ENCODE results near the gene RIN3. TPM values are rescaled to one million over a fixed set of nuclear protein-coding genes. Genes with fewer than 3 reads are reported as not detected.

Gene RIN3
- total and polyA plus RNA-seq, 10 of the 15 experiments (the other 5 are each of a cell fraction or from before 2014, with no cell fraction given), result 0.91 to 23.3 (median 6.3) TPM

DNA sequence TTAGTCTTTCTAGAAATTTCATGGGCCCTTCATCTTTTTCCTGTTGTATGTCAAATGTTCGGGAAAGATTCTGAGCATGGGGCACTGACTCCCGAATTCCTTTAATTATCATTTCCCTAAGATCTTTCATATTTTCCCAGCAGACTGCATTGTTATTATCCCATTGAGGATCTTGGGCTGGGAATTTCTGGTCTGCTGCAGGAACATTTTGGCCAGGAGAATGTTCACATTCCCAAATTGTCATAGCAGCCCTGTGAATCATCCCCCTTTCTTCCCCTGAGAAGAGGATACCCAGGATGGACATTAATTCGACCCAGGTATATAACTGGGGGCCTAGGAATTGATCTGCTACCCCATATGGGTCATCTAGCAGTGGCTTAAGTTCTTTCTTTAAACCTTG lies 112.5 kb downstream of the RIN3 start (continued):
- TF ChIP-seq DPF2 (IDR thresholded peaks at IDR 0.05), result no peak
- TF ChIP-seq, protein P1, sequence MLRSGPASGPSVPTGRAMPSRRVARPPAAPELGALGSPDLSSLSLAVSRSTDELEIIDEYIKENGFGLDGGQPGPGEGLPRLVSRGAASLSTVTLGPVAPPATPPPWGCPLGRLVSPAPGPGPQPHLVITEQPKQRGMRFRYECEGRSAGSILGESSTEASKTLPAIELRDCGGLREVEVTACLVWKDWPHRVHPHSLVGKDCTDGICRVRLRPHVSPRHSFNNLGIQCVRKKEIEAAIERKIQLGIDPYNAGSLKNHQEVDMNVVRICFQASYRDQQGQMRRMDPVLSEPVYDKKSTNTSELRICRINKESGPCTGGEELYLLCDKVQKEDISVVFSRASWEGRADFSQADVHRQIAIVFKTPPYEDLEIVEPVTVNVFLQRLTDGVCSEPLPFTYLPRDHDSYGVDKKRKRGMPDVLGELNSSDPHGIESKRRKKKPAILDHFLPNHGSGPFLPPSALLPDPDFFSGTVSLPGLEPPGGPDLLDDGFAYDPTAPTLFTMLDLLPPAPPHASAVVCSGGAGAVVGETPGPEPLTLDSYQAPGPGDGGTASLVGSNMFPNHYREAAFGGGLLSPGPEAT (IDR thresholded peaks at IDR 0.05; ENCODE audit: low read depth), result no peak
- TF ChIP-seq, protein P2, sequence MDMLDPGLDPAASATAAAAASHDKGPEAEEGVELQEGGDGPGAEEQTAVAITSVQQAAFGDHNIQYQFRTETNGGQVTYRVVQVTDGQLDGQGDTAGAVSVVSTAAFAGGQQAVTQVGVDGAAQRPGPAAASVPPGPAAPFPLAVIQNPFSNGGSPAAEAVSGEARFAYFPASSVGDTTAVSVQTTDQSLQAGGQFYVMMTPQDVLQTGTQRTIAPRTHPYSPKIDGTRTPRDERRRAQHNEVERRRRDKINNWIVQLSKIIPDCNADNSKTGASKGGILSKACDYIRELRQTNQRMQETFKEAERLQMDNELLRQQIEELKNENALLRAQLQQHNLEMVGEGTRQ (IDR thresholded peaks at IDR 0.05; ENCODE audit: borderline replicate concordance, low read depth, low read length), result no peak
- no peak for TF ChIP-seq SPI1 (IDR thresholded peaks at IDR 0.05; ENCODE audit: borderline replicate concordance, insufficient read depth, low read depth, low read length)
- no peak for TF ChIP-seq YY1 (IDR thresholded peaks at IDR 0.05; ENCODE audit: low read depth, low read length)
- TF ChIP-seq CBX5 (IDR thresholded peaks at IDR 0.05; ENCODE audit: low read depth), result no peak
- no peak for TF ChIP-seq SMARCA5 (IDR thresholded peaks at IDR 0.05)
- no peak for TF ChIP-seq ZNF207 (IDR thresholded peaks at IDR 0.05; ENCODE audit: borderline replicate concordance)

DNA sequence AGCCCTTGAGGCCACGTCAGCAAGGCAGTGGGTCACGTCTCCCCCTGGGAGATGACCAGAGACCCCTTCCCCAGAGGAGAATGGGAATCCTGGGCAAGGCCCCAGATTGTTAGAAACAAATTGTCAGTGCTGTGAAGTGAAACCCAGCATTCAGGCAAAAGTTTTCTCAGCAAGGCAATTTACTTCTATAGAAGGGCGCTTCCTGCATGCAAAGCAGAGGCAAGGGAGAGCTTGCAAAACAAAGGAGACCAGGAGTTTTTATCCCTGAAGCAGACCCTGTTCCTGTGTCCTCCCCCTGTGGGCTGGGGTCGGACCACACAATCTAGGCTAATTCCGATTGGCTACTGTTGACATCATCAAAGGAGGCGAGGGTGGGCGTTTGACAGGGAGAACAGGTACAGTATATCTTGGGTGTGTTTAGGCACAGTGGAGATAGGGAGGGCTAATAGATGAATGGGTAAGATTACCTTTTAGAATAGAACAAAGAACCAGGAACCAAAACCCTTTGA lies 114.2 kb downstream of the RIN3 start:
- in situ Hi-C loops (cut with MboI), result no loop called here
- no peak for FAIRE-seq
- H3K79me2 ChIP-seq (ENCODE audit: control insufficient read depth, insufficient read depth, low read length), result no peaks in the 10 kb centered on the region
- H3K4me3 ChIP-seq, result no peak overlapping the region
- H2AFZ ChIP-seq (ENCODE audit: control insufficient read depth, low read depth, low read length), result no peak overlapping the region
- H3K9me3 ChIP-seq (replicated peaks; ENCODE audit: control insufficient read depth, insufficient read depth, low read length), result peaks cover 18% of the 10 kb centered on the region; the same call in 2 of the 3 replicates
- no peaks in the 10 kb centered on the region for H3K4me1 ChIP-seq (ENCODE audit: control insufficient read depth, insufficient read depth, low read length)
- DNase-seq (ENCODE audit: low read depth, low spot score), result no peak
- H3K27ac ChIP-seq (ENCODE audit: control insufficient read depth, insufficient read depth), result no peak overlapping the region
- ChIA-PET SMC1A (ENCODE audit: uncharacterized antibody, unreplicated experiment) (no interaction called here), CTCF (no interaction called here), POLR2A (no interaction called here), RAD21 (ENCODE audit: unreplicated experiment) (no interaction called here)
- no peak for ATAC-seq
- H3K4me2 ChIP-seq (ENCODE audit: control insufficient read depth, insufficient read depth), result no peak overlapping the region
- H3K27me3 ChIP-seq (replicated peaks in 1 of 2; ENCODE audit: control insufficient read depth in 2 of 2, insufficient read depth in 2 of 2, low read length in 1 of 2), result no peaks in the 10 kb centered on the region; a peak in 1 of 4 replicates
- H3K9ac ChIP-seq (ENCODE audit: control insufficient read depth, insufficient read depth, low read length), result no peak overlapping the region
- WGBS (ENCODE audit: insufficient coverage, insufficient replicate concordance, low lambda C conversion rate, missing lambda C conversion rate), result 85% methylated on average over 7 of the region's 7 CpGs
- H3K36me3 ChIP-seq (ENCODE audit: control insufficient read depth in 2 of 2, insufficient read depth in 2 of 2, low read length in 1 of 2), result no peaks in the 10 kb centered on the region; a peak in 1 of 4 replicates
- BruUV-seq (replicated peaks), result no TSS peak
- TF ChIP-seq CBX5 (IDR thresholded peaks at IDR 0.05; ENCODE audit: low read depth) (peak; percentile 89), IKZF1 (conservative IDR thresholded peaks at IDR 0.05) (no peak)
- H4K20me1 ChIP-seq (ENCODE audit: control insufficient read depth, insufficient read depth), result no peaks in the 10 kb centered on the region
- intact Hi-C loops (cut with micrococcal nuclease; ENCODE audit: unreplicated experiment), result no loop called here
